HS-5 (cell line): ENCODE results near the gene TRAPPC11.

Experiments
- DNase-seq: peaks from one replicate; pipeline ENCODE4 v3.0.0-alpha.2; 2012; ENCODE audit warnings: low read depth

The TRAPPC11 gene

GRCh38 chr4:183637461-183637860 is 21.6 kb upstream of the TRAPPC11 start:
- no peak for DNase-seq

DNA sequence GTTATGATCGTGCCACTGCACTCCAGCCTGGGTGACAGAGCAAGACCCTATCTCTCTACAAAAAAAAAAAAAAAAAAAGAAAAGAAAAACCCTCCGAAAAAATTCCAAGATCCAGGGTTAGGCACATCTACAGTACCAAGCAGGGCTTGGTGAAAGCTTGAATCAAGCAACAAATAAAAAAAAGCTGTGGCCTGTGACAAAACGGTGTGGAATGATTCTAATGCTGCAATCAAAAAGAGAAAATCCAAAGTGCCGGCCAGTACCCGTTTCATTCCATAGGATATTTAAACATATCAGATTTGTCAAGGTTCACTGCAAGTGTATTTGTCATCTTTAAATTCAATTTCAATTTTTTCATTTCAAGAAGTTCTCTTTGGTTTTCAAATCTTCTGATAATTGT is 20.7 kb upstream of the TRAPPC11 start:
- no peak for DNase-seq

DNA sequence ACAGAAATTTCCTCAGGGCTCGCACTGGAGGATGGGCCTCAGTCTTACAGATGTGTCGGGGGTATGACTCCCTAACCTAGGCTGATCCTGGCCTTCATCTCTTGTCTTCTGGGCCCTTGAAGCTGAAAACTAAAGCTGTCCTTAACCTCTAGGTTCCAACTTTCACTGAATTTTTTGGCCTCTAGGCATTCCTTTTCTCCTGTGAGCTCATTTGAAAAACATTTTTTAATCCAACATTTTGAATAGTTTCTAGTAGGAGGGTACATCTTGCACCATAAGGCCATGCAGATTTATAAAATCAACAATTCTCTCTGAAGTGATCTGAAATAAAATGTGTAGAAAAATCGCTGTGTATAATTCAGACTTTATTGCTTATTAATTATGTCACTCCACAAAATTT is 19.8 kb upstream of the TRAPPC11 start:
- DNase-seq: no peak

- DNase-seq: no peak
These were observed 13.8 kb upstream of the TRAPPC11 start for GRCh38 chr4:183645326-183645725.

DNA sequence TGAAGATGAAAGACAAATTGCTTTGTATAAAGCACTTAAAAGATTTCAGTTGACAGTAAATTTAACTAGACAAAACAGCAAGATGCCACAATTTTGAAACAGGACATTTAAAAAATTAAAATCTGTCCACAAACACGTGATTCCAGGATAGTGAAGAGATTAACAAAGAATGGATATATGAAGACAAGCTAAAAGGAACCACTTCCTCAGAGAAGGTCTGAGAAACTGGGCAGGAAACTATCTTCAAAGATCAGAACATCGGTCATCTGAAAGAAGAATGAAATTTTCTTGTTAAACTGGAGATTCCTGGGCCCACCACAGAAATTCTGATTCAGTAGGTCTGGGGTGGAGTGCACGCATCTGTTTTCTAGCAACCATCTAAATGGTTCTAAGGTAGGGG is 1.5 kb upstream of the TRAPPC11 start:
- DNase-seq: no peak

GRCh38 chr4:183658362-183659028 is 598 bp upstream of the TRAPPC11 start:
- no peak for DNase-seq

DNA sequence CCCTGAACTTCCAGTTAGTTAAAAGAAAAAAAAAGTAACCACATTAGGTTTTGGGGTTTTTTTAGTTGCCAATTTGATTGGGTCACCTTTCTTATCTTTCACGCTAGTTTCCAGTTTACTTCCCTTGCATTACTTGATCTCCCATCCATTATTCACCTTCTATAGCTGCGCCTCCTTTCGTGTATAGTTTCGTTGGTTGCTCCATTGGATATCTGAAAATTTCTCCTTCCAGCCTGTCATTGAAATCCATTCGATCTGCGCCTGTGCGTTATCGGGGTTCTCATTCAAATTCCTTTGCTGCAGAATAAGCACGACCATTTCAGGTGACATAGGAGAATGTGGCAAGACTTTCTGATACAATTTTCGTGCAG is 764 bp downstream of the TRAPPC11 start:
- no peak for DNase-seq

DNA sequence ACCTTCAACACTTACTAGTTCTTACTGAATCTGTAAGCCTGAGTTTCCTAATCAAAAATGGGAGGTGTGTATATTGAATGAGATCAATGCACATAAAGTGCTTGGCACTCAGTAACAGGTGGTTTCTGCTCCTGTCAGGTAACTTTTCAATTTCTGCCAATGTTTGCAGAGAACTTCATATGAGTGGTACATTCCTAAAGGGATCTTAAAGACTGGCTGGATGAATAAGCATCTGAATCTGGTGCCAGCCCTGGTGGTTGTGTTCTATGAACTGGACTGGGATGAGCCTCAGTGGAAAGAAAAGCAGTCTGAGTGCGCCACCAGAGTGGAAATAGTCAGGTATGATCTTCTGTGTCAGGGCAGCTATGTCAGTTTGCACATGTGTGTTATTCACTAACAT is 7.0 kb downstream of the TRAPPC11 start:
- DNase-seq: no peak

DNA sequence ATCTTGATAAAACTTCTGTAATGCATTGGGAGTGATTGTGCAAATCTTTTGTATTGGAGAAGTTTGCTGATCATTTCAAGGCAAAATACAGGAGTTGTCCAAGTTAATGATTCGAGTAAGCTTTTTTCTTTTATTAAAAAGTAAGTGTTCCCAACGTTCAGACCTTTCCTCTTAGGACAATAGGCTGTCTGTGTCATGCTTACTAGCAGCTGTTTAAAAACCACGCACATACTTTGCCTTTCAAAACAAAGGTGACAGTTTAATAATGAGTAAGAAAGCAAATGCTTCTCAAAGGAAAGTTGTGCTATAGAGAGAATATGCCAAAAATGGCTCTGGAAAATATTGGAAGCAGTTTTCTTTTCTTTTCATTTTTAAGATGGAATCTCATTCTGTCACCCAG is 11.2 kb downstream of the TRAPPC11 start:
- DNase-seq: no peak

- no peak for DNase-seq
These were observed 12.0 kb downstream of the TRAPPC11 start for GRCh38 chr4:183670960-183671555.

DNA sequence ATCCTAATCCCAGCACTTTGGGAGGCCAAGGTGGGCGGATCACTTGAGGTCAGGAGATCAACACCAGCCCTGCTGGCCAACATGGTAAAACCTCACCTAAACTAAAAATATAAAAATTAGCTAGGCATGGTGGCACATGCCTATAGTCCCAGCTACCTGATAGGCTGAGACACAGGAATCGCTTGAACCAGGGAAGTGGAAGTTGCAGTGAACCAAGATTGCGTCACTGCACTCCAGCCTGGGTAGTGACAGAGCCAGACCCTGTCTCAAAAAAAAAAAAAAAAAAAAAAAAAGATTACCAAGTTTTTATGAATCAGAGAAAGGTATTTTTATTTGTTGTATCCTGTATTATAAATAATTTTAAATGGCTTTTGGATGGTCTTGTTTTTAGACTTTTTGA is 15.1 kb downstream of the TRAPPC11 start:
- DNase-seq: no peak

DNA sequence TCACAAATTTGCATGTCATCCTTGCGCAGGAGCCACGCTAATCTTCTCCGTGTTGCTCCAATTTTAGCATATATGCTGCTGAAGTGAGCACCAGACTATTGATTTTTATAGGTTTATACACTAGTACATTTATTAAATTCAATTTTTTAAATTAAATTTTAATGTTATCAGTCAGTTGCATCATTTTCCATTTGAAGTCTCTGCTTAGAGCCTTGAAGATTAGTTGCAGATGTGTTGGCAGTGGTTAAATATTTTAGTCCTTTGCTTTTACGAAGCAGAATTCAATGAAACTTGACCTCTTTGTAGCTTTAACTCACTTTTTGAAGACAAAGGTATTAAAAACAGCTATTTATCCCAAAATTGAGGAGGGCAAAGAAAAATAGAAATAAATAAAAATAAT is 16.5 kb downstream of the TRAPPC11 start:
- DNase-seq: no peak

DNA sequence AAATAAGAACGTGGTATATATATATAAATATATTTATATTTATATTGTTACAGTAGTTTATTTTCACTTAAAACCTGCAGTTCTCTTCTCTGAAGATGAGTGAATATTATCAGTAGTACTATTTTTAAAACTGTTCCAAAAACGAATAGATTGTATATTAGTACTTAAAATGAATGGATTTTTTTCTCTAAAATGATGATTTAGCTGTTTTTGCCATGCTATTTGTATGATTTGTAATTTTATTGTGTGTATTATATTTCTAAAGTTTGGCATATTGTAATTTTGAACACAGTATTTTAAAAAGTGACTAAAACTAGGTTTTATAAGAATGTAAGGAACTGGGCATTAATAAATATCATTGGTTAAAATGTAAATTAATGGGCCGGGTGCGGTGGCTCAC is 22.0 kb downstream of the TRAPPC11 start:
- DNase-seq: no peak

- DNase-seq: no peak
These were observed 27.4 kb downstream of the TRAPPC11 start for GRCh38 chr4:183686461-183686860.

DNA sequence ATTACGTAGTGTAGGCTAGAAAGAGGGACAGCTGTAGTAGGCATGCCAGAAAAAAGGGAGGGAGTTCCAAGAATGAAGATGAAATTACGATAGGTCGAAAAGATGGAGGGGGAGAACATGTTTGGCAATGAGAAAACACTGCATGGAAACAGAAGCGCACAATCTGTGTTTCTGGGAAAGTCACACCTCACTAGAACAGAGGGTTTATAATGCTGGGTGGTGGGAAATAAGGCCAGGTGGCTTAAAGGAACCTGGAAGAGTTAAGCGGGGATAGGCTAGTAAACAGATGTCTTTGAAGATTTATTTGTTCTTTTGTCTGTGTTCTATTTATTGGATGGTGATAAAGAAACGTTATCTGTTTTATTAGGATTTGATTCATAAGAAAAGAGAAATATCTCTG is 29.1 kb downstream of the TRAPPC11 start:
- no peak for DNase-seq

DNA sequence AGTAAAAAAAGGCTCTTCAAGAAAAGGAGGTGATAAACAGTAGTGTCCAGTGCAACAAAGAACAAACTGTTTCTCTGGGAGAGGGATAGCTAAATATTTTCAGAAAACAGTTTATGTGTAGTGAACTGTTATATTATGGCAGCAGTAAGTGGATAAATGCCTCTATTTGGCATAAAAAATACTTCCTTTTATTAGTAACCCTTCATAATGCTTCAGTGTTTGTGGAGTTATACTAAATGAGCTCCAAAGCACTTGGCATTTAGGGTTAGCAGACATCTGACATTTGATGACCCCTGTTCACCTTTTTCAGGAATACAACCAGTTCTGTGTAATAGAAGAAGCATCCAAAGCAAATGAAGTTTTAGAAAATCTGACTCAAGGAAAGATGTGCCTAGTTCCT is 31.9 kb downstream of the TRAPPC11 start:
- DNase-seq: no peak

GRCh38 chr4:183691897-183692296 is 32.8 kb downstream of the TRAPPC11 start:
- DNase-seq: no peak

DNA sequence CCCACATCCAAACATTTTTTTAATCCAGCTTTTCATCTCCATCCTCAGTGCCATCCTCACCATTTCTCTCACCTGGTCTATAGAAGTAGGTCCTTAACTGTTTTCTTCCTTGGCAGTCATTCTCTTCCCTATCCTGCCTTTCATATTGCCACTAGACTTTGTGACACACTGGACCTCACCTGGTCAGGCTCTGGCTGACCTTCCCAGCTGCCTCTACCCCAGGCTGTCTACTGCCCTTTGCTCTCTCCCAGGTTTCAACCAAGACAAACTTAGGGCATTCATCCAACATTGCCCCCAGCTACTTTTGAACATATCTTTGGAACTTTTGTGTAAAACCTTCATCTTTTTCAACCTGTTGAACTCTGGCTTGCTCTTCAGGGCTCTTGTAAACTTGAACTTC is 39.8 kb downstream of the TRAPPC11 start:
- DNase-seq: no peak

GRCh38 chr4:183700407-183700806 is 41.3 kb downstream of the TRAPPC11 start:
- no peak for DNase-seq

DNA sequence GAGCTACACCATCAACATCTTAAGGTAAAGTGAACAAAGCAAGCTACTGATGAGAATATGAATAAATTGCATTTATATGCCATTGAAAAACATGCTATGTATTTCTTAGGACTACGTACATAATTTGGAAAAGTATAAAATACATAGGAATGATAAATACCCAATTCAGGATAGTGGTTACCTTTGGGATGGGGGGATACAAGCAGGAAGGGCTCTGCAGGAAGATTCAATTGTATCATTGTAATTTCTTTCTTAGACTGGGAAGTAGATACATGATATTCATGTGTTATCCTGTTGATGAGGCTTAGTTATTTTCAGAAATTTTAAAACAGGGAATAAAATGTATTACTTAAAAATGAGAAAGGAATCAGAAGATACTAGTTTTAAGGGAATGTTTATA is 43.4 kb downstream of the TRAPPC11 start:
- no peak for DNase-seq

- DNase-seq: no peak
These were observed 55.5 kb downstream of the TRAPPC11 start for GRCh38 chr4:183714626-183715025.

- DNase-seq: no peak
These were observed 57.2 kb downstream of the TRAPPC11 start for GRCh38 chr4:183716302-183716701.

DNA sequence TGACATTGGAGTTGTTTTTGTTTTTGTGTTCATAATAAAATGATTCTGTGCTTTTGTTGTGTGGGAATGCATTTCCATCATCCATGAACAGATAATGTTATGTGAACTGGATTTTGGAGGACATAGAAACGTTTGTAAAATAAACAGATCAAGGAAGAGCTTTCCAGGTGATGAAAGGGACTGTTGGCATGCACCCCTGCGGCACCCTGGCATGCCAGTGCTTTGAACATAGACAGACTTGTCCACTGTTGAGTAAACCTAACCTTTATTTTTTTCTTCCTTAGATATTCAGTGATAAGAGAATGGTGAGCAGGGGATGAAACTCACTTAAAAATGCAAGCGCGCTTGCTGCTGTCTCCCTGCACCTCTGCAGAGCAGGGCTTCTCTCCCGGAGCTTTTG is 59.8 kb downstream of the TRAPPC11 start:
- no peak for DNase-seq
